OCI-LY1 (cell line): Measurements from ENCODE around the gene MFAP4.

Experiments used
- H2AFZ ChIP-seq: fragments of 200-600 bp; sonication (generic), shearing (Covaris generic); 2 replicates; pipeline ENCODE4 v1.6.0; 2014; ENCODE audit warnings: antibody characterized with exemption, mild to moderate bottlenecking, low read length
- H3F3A ChIP-seq: fragments of 200-600 bp; sonication (generic), shearing (Covaris generic); 2 replicates; pipeline ENCODE4 v1.6.0; 2014; ENCODE audit warnings: mild to moderate bottlenecking, antibody characterized with exemption, low read length, moderate library complexity; ENCODE audit not compliant: insufficient read depth
- H3K27ac ChIP-seq: fragments of 200-600 bp; sonication (generic); 2 replicates; pipeline ENCODE4 v1.5.1; 2014; ENCODE audit warnings: low read length, mixed run types, mild to moderate bottlenecking, low read depth; ENCODE audit not compliant: poor library complexity, severe bottlenecking
- H3K27me3 ChIP-seq: fragments of 200-600 bp; sonication (generic); 2 replicates; pipeline ENCODE4 v1.6.0; 2014; ENCODE audit warnings: antibody characterized with exemption, mild to moderate bottlenecking, low read length, moderate library complexity; ENCODE audit not compliant: insufficient read depth
- H3K36me3 ChIP-seq: fragments of 200-600 bp; sonication (generic); 2 replicates; pipeline ENCODE4 v1.6.1; 2014; ENCODE audit warnings: mild to moderate bottlenecking, antibody characterized with exemption, low read length, moderate library complexity, mixed read lengths; ENCODE audit not compliant: insufficient read depth
- H3K4me1 ChIP-seq: fragments of 200-600 bp; sonication (generic); 2 replicates; pipeline ENCODE4 v1.5.1; 2014; ENCODE audit warnings: mild to moderate bottlenecking, low read length, moderate library complexity; ENCODE audit not compliant: insufficient read depth, severe bottlenecking
- H3K4me2 ChIP-seq: fragments of 200-600 bp; sonication (generic), shearing (Covaris generic); 2 replicates; pipeline ENCODE4 v1.6.1; 2014; ENCODE audit warnings: low read length
- H3K4me3 ChIP-seq: fragments of 200-600 bp; sonication (generic); 2 replicates; pipeline ENCODE4 v1.5.1; 2014; ENCODE audit warnings: low read length, low read depth, mild to moderate bottlenecking, mixed read lengths; ENCODE audit not compliant: poor library complexity, severe bottlenecking
- H3K79me2 ChIP-seq: fragments of 200-600 bp; shearing (Covaris generic); 2 replicates; pipeline ENCODE4 v1.6.1; 2016; ENCODE audit warnings: mixed run types, low read length, mixed read lengths; ENCODE audit not compliant: insufficient read depth
- H3K9ac ChIP-seq: fragments of 200-600 bp; sonication (generic), shearing (Covaris generic); 2 replicates; pipeline ENCODE4 v1.6.1; 2014; ENCODE audit warnings: mild to moderate bottlenecking, low read length, mixed read lengths
- H3K9me2 ChIP-seq: fragments of 200-600 bp; sonication (generic), shearing (Covaris generic); 2 replicates; pipeline ENCODE4 v1.6.1; 2014; ENCODE audit warnings: low read depth, mild to moderate bottlenecking, low read length, mixed read lengths
- H3K9me3 ChIP-seq: fragments of 200-600 bp; shearing (Covaris generic); 2 replicates; pipeline ENCODE4 v1.6.1; 2014; ENCODE audit warnings: low read length, mixed read lengths
- H4K20me1 ChIP-seq: fragments of 200-600 bp; sonication (generic), shearing (Covaris generic); 2 replicates; pipeline ENCODE4 v1.6.0; 2016; ENCODE audit warnings: mild to moderate bottlenecking, low read length; ENCODE audit not compliant: insufficient read depth
- CTCF ChIP-seq: fragments of 200-600 bp; sonication (generic), shearing (Covaris generic); IDR thresholded peaks from 2 replicates; pipeline ENCODE4 v1.5.1; 2017; ENCODE audit warnings: mild to moderate bottlenecking, antibody characterized with exemption, low read length, moderate library complexity, mixed read lengths
- EZH2 ChIP-seq: fragments of 200-600 bp; sonication (generic), shearing (Covaris generic); IDR thresholded peaks from 2 replicates; pipeline ENCODE4 v1.8.0; 2017; ENCODE audit warnings: borderline replicate concordance, mixed run types, mild to moderate bottlenecking, antibody characterized with exemption, low read length, moderate library complexity, mixed read lengths

Gene MFAP4

GRCh38 chr17:19374136-19374535 lies 12.9 kb downstream of the MFAP4 start:
- Histone ChIP-seq H3K27me3 (no peaks in the 10 kb centered on the region), H3K27ac (no peak overlapping the region), H4K20me1 (no peaks in the 10 kb centered on the region), H3K9me3 (no peaks in the 10 kb centered on the region), H3K9me2 (no peaks in the 10 kb centered on the region), H3K4me2 (no peak overlapping the region), H3K36me3 (no peaks in the 10 kb centered on the region), H3K79me2 (no peaks in the 10 kb centered on the region), H3K9ac (no peak overlapping the region), H2AFZ (no peak overlapping the region), H3F3A (no peaks in the 10 kb centered on the region), H3K4me3 (no peak overlapping the region), H3K4me1 (peaks cover 12% of the 10 kb centered on the region)
- TF ChIP-seq CTCF (no peak), EZH2 (no peak)

GRCh38 chr17:19372866-19373504 lies 14.0 kb downstream of the MFAP4 start:
- Histone ChIP-seq H3K4me2 (no peak overlapping the region), H3K9me2 (no peaks in the 10 kb centered on the region), H3K27me3 (no peaks in the 10 kb centered on the region), H3F3A (no peaks in the 10 kb centered on the region), H3K4me3 (no peak overlapping the region), H2AFZ (no peak overlapping the region), H3K36me3 (no peaks in the 10 kb centered on the region), H3K9me3 (no peaks in the 10 kb centered on the region), H3K27ac (no peak overlapping the region), H3K4me1 (peaks cover 6% of the 10 kb centered on the region), H4K20me1 (no peaks in the 10 kb centered on the region), H3K79me2 (no peaks in the 10 kb centered on the region), H3K9ac (no peak overlapping the region)
- TF ChIP-seq CTCF, result no peak
- TF ChIP-seq EZH2, result no peak

- Histone ChIP-seq H3K4me1 (peaks cover 6% of the 10 kb centered on the region), H3K79me2 (no peaks in the 10 kb centered on the region), H3K27ac (no peak overlapping the region), H3F3A (no peaks in the 10 kb centered on the region), H3K27me3 (no peaks in the 10 kb centered on the region), H3K9me3 (no peaks in the 10 kb centered on the region), H3K4me3 (no peak overlapping the region), H4K20me1 (no peaks in the 10 kb centered on the region), H3K4me2 (no peak overlapping the region), H3K9me2 (no peaks in the 10 kb centered on the region), H3K9ac (no peak overlapping the region), H2AFZ (no peak overlapping the region), H3K36me3 (no peaks in the 10 kb centered on the region)
- TF ChIP-seq CTCF, result no peak
Measured at GRCh38 chr17:19372439-19372838, 14.6 kb downstream of the MFAP4 start.
